ENCODE results near the gene RPS10.

DNA sequence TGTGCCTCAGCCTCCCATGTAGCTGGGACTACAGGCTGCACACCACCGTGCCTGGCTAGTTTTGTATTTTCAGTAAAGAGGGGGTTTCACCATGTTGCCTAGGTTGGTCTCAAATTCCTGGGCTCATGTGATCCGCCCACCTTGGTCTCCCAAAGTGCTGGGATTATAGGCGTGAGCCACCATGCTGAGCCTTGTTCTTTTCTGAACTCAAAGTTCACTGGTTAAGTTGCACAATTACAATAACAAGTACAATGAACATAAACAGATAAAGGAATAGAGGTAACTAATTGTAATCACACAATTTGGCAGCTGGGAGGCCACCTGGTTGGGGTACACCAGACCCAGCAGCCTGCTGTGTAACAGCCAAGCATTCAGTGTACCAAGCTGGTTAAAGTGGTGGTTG lies 40.1 kb downstream of the RPS10 start:
- TF ChIP-seq, protein P1, sequence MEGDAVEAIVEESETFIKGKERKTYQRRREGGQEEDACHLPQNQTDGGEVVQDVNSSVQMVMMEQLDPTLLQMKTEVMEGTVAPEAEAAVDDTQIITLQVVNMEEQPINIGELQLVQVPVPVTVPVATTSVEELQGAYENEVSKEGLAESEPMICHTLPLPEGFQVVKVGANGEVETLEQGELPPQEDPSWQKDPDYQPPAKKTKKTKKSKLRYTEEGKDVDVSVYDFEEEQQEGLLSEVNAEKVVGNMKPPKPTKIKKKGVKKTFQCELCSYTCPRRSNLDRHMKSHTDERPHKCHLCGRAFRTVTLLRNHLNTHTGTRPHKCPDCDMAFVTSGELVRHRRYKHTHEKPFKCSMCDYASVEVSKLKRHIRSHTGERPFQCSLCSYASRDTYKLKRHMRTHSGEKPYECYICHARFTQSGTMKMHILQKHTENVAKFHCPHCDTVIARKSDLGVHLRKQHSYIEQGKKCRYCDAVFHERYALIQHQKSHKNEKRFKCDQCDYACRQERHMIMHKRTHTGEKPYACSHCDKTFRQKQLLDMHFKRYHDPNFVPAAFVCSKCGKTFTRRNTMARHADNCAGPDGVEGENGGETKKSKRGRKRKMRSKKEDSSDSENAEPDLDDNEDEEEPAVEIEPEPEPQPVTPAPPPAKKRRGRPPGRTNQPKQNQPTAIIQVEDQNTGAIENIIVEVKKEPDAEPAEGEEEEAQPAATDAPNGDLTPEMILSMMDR (conservative IDR thresholded peaks at IDR 0.05; ENCODE audit: low read length): no peak
- TF ChIP-seq EZH2phosphoT487 (IDR thresholded peaks at IDR 0.05; ENCODE audit: borderline replicate concordance, low read depth, low read length): no peak

Measured in OCI-LY7 (cell line).